MM.1S (cell line): ENCODE measurements around the gene DDIAS.
"Not testable (repeated sequence)": the region's sequence is repeated elsewhere in the genome, so short reads cannot be mapped to it uniquely, and the experiment has no call there.

Experiments
- DNase-seq: peaks from one replicate; pipeline ENCODE4 v3.0.0-alpha.2; 2015
- H2AFZ ChIP-seq: fragments of 300-600 bp; sonication (generic); 2 replicates; pipeline ENCODE4 v1.6.0; 2016; ENCODE audit warnings: antibody characterized with exemption, low read length
- H3F3A ChIP-seq: fragments of 300-600 bp; sonication (generic); 2 replicates; pipeline ENCODE4 v1.6.1; 2016; ENCODE audit warnings: mild to moderate bottlenecking, antibody characterized with exemption, low read length, moderate library complexity, mixed read lengths; ENCODE audit not compliant: insufficient read depth
- H3K27ac ChIP-seq: fragments of 300-600 bp; sonication (generic); 2 replicates; pipeline ENCODE4 v1.5.1; 2016; ENCODE audit warnings: mild to moderate bottlenecking, low read length
- H3K27me3 ChIP-seq: fragments of 300-600 bp; sonication (generic); replicated peaks from 2 replicates; pipeline ENCODE4 v1.6.0; 2016; ENCODE audit warnings: low read length; ENCODE audit not compliant: insufficient read depth
- H3K36me3 ChIP-seq: fragments of 300-600 bp; sonication (generic); replicated peaks from 2 replicates; pipeline ENCODE4 v1.6.1; 2016; ENCODE audit warnings: mild to moderate bottlenecking, low read length, mixed read lengths; ENCODE audit not compliant: insufficient read depth
- H3K4me1 ChIP-seq: fragments of 300-600 bp; sonication (generic); 2 replicates; pipeline ENCODE4 v1.6.1; 2016; ENCODE audit warnings: low read length, mixed read lengths
- H3K4me2 ChIP-seq: fragments of 300-600 bp; sonication (generic); 2 replicates; pipeline ENCODE4 v1.6.0; 2016; ENCODE audit warnings: low read depth, low read length
- H3K4me3 ChIP-seq: fragments of 300-600 bp; sonication (generic); 2 replicates; pipeline ENCODE4 v1.5.1; 2016; ENCODE audit warnings: low read length, mixed read lengths
- H3K79me2 ChIP-seq: fragments of 300-600 bp; sonication (generic); 2 replicates; pipeline ENCODE4 v1.6.1; 2016; ENCODE audit warnings: mixed run types, low read length, mixed read lengths
- H3K9ac ChIP-seq: fragments of 300-600 bp; sonication (generic); 2 replicates; pipeline ENCODE4 v1.6.1; 2016; ENCODE audit warnings: low read length, mixed read lengths
- H3K9me2 ChIP-seq: fragments of 300-600 bp; sonication (generic); replicated peaks from 2 replicates; pipeline ENCODE4 v1.6.1; 2016; ENCODE audit warnings: mild to moderate bottlenecking, low read length, mixed read lengths; ENCODE audit not compliant: insufficient read depth
- H3K9me3 ChIP-seq: fragments of 300-600 bp; sonication (generic); replicated peaks from 2 replicates; pipeline ENCODE4 v1.6.1; 2016; ENCODE audit warnings: mild to moderate bottlenecking, low read length, mixed read lengths; ENCODE audit not compliant: insufficient read depth
- H4K20me1 ChIP-seq: fragments of 300-600 bp; sonication (generic); 2 replicates; pipeline ENCODE4 v1.6.1; 2016; ENCODE audit warnings: mild to moderate bottlenecking, low read length, moderate library complexity, mixed read lengths; ENCODE audit not compliant: insufficient read depth
- EZH2 ChIP-seq: fragments of 300-600 bp; sonication (generic); optimal IDR thresholded peaks from 2 replicates; pipeline ENCODE3; 2017; ENCODE audit warnings: low read depth, mild to moderate bottlenecking, antibody characterized with exemption, low read length, mixed read lengths
- EZH2phosphoT487 ChIP-seq: fragments of 300-600 bp; sonication (generic); IDR thresholded peaks from 2 replicates; pipeline ENCODE4 v1.6.1; 2018; ENCODE audit warnings: antibody characterized with exemption, low read length
- TF ChIP-seq, protein P1 (sequence below): fragments of 300-600 bp; sonication (generic); IDR thresholded peaks from 2 replicates; pipeline ENCODE4 v1.5.1; 2016; ENCODE audit warnings: antibody characterized with exemption, low read length, mixed read lengths

The DDIAS gene

GRCh38 chr11:82945682-82946081 is 44.1 kb downstream of the DDIAS start:
- H3K27me3 ChIP-seq = no peaks in the 10 kb centered on the region
- H3K9me3 ChIP-seq = no peaks in the 10 kb centered on the region
- H3K4me3 ChIP-seq = no peak overlapping the region
- H3K9ac ChIP-seq = no peak overlapping the region
- no peaks in the 10 kb centered on the region for H4K20me1 ChIP-seq
- H2AFZ ChIP-seq = no peak overlapping the region
- H3F3A ChIP-seq = no peaks in the 10 kb centered on the region
- H3K79me2 ChIP-seq = no peaks in the 10 kb centered on the region
- no peak overlapping the region for H3K4me2 ChIP-seq
- H3K4me1 ChIP-seq = no peaks in the 10 kb centered on the region
- DNase-seq = no peak
- no peaks in the 10 kb centered on the region for H3K9me2 ChIP-seq
- TF ChIP-seq, protein P1, sequence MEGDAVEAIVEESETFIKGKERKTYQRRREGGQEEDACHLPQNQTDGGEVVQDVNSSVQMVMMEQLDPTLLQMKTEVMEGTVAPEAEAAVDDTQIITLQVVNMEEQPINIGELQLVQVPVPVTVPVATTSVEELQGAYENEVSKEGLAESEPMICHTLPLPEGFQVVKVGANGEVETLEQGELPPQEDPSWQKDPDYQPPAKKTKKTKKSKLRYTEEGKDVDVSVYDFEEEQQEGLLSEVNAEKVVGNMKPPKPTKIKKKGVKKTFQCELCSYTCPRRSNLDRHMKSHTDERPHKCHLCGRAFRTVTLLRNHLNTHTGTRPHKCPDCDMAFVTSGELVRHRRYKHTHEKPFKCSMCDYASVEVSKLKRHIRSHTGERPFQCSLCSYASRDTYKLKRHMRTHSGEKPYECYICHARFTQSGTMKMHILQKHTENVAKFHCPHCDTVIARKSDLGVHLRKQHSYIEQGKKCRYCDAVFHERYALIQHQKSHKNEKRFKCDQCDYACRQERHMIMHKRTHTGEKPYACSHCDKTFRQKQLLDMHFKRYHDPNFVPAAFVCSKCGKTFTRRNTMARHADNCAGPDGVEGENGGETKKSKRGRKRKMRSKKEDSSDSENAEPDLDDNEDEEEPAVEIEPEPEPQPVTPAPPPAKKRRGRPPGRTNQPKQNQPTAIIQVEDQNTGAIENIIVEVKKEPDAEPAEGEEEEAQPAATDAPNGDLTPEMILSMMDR = no peak
- TF ChIP-seq EZH2 (no peak), EZH2phosphoT487 (no peak)
- no peak overlapping the region for H3K27ac ChIP-seq
- no peaks in the 10 kb centered on the region for H3K36me3 ChIP-seq

DNA sequence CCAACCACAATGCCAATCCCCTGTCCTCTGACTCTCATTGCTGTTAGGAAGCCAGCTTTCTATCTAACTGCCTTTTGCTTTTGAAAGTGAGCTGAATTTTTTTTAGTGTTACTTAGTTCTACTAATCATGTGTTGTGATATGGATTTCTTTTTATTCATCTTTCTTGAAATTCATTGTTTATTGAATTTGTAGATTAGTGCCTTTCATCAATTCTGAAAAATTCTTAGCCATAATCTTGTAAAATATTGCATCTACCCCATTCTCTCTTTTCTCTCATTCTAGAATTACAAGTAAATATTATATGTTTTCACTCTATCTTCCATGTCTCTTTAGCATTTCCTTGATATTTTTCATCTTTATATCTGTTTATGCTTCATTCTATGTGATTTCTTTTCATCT is 47.8 kb downstream of the DDIAS start:
- no peak overlapping the region for H3K4me3 ChIP-seq
- no peaks in the 10 kb centered on the region for H3F3A ChIP-seq
- TF ChIP-seq EZH2phosphoT487 (no peak), EZH2 (no peak)
- TF ChIP-seq, protein P1 = no peak
- H3K27ac ChIP-seq = no peak overlapping the region
- H3K9me2 ChIP-seq = no peaks in the 10 kb centered on the region
- no peak overlapping the region for H2AFZ ChIP-seq
- H3K27me3 ChIP-seq = no peaks in the 10 kb centered on the region
- H3K9me3 ChIP-seq = no peaks in the 10 kb centered on the region
- no peak overlapping the region for H3K9ac ChIP-seq
- H4K20me1 ChIP-seq = no peaks in the 10 kb centered on the region
- DNase-seq = no peak
- no peaks in the 10 kb centered on the region for H3K36me3 ChIP-seq
- H3K4me1 ChIP-seq = no peaks in the 10 kb centered on the region
- H3K79me2 ChIP-seq = no peaks in the 10 kb centered on the region
- H3K4me2 ChIP-seq = no peak overlapping the region

DNA sequence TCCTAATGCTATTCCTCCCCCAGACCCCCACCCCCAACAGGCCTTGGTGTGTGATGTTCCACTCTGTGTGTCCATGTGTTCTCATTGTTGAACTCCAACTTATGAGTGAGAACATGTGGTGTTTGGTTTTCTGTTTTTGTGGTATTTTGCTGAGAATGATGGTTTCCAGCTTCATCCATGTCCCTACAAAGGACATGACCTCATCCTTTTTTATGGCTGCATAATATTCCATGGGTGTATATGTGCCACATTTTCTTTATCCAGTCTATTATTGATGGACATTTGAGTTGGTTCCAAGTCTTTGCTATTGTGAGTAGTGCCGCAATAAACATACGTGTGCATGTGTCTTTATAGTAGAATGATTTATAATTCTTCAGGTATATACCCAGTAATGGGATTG is 49.0 kb downstream of the DDIAS start:
- H3K4me3 ChIP-seq, H3F3A ChIP-seq, H3K27ac ChIP-seq, H3K27me3 ChIP-seq, DNase-seq, H3K4me2 ChIP-seq, H3K9me3 ChIP-seq, H3K36me3 ChIP-seq, H3K79me2 ChIP-seq, H4K20me1 ChIP-seq, H3K9ac ChIP-seq, H3K4me1 ChIP-seq, H2AFZ ChIP-seq, H3K9me2 ChIP-seq: not testable (repeated sequence)

- peak; percentile 21 for DNase-seq
- not testable (repeated sequence) for H2AFZ ChIP-seq
Measured at GRCh38 chr11:82955736-82956453, 54.4 kb downstream of the DDIAS start.

More at GRCh38 chr11:82955736-82956453, 54.4 kb downstream of the DDIAS start:
- not testable (repeated sequence) for H3K4me2 ChIP-seq, H3K4me3 ChIP-seq, H3F3A ChIP-seq, H3K36me3 ChIP-seq, H4K20me1 ChIP-seq, H3K27me3 ChIP-seq, H3K9me2 ChIP-seq, H3K9ac ChIP-seq, H3K27ac ChIP-seq, H3K9me3 ChIP-seq, H3K79me2 ChIP-seq
- H3K4me1 ChIP-seq = peaks cover 39% of the 10 kb centered on the region
